Testis (tissue), 2 donors: ENCODE data around the gene WDFY4.

Experiments
- CTCF ChIP-seq, 3 experiments: fragments of 450-650 bp in 2 of 3; fragments of 200-600 bp in 1 of 3; sonication (generic) in 1 of 3; IDR thresholded peaks; one replicate each; pipeline ENCODE4 v1.5.1; 2016 to 2019; ENCODE audit warnings: antibody characterized with exemption in 3 of 3, mild to moderate bottlenecking in 2 of 3, moderate library complexity in 1 of 3
- POLR2A ChIP-seq: fragments of 450-650 bp; IDR thresholded peaks from one replicate; pipeline ENCODE4 v1.6.1; 2017; ENCODE audit warnings: antibody characterized with exemption, mild to moderate bottlenecking, moderate library complexity

GRCh38 chr10:48639632-48640031, 45.0 kb upstream of the WDFY4 start:
- TF ChIP-seq CTCF (IDR thresholded peaks at IDR 0.05) (no peak), POLR2A (no peak)
